ENCODE measurements around the gene YEATS2. TPM values are rescaled to one million over a fixed set of nuclear protein-coding genes. Genes with fewer than 3 reads are reported as not detected.
"Not testable (repeated sequence)": the region's sequence is repeated elsewhere in the genome, so short reads cannot be mapped to it uniquely, and the experiment has no call there.

The YEATS2 gene
- total RNA-seq, 2 donors from 2014 or later = 51.1 to 66.1 TPM

DNA sequence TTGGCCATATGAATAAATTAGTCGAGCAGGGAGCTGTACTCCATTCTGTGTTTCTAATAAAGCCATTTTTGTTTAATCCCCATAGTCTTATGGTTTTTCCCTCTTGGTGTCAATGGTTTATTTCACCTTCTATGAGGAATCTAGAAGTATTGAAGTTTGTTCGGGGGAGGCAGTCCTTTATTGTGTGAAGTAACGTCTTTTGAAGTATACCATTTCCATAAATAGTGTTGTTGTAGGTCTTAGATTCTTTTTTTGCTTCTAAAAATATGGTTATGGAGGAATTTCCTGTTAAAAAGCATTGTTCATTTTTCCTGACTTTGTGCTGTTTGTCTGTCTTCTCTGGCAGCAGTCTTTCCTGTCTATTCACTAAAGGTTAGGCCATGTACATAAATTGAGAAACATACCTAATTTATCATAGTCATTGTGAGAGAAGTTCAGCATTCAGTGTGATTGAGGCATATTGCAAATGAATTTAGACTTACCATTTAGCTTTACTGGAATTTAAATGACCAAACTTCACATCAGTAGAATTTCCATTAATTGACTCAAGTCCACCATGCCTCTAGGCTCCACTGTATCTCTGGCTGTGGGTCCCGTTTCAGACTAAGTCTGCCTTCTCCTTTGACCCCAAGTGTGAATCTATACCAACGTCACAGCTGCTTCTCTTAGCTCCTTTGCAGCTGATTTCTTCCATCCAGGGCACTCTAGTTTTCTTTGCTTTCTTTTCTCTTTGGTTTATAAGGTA lies 37.3 kb downstream of the YEATS2 start:
- DNase-seq (ENCODE audit: low spot score) (no peak), ATAC-seq (no peak)
- Mint-ChIP-seq H3K36me3 (peaks cover 26% of the 10 kb centered on the region), H3K4me3 (no peak overlapping the region), H3K4me1 (ENCODE audit: low read depth in 2 of 2) (peaks cover 6 to 7% of the 10 kb centered on the region in 2 donors), H3K27ac (no peak overlapping the region), H3K27me3 (no peaks in the 10 kb centered on the region), H3K9me3 (no peaks in the 10 kb centered on the region)

DNA sequence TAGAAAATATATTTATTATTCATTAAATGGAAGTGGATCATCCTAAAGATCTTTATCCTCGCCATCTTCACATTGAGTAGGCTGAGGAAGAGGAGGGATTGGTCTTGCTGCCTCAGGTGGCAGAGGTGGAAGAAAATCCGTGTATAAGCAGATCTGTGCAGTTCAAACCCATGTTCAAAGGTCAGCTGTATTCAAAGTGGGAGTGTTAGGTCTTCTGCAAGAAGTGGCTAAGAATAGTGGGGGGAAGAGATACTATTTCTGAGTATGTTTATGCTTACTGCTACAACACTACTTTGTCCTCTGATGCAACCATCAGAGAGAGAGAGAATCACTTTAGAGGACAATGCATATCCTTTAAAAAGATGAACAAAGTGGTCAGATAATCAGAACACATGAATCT lies 39.5 kb downstream of the YEATS2 start:
- no peak for ATAC-seq
- Mint-ChIP-seq H3K4me1 (ENCODE audit: low read depth in 2 of 2) (peaks cover 6 to 7% of the 10 kb centered on the region in 2 donors), H3K9me3 (no peaks in the 10 kb centered on the region), H3K36me3 (peaks cover 26% of the 10 kb centered on the region), H3K27me3 (no peaks in the 10 kb centered on the region), H3K4me3 (no peak overlapping the region), H3K27ac (no peak overlapping the region)
- DNase-seq (ENCODE audit: low spot score) = no peak

DNA sequence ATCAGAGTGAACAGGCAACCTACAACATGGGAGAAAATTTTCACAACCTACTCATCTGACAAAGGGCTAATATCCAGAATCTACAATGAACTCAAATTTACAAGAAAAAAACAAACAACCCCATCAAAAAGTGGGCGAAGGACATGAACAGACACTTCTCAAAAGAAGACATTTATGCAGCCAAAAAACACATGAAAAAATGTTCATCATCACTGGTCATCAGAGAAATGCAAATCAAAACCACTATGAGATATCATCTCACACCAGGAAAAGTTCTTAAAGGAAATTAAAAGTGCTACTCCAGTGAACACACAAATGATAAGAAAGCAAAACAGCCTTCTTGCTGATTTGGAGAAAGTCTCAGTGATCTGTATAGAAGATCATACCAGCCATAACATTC lies 42.6 kb downstream of the YEATS2 start:
- not testable (repeated sequence) for H3K27me3 Mint-ChIP-seq; H3K27ac Mint-ChIP-seq; DNase-seq (ENCODE audit: low spot score); H3K4me1 Mint-ChIP-seq (ENCODE audit: low read depth in 2 of 2); ATAC-seq; H3K4me3 Mint-ChIP-seq; H3K9me3 Mint-ChIP-seq
- H3K36me3 Mint-ChIP-seq = peaks cover 26% of the 10 kb centered on the region

- H3K4me3 Mint-ChIP-seq = no peak overlapping the region
- no peaks in the 10 kb centered on the region for H3K27me3 Mint-ChIP-seq
- no peaks in the 10 kb centered on the region for H3K4me1 Mint-ChIP-seq (ENCODE audit: low read depth in 2 of 2)
- H3K27ac Mint-ChIP-seq = no peak overlapping the region
- peaks cover 17% of the 10 kb centered on the region for H3K36me3 Mint-ChIP-seq
- H3K9me3 Mint-ChIP-seq = no peaks in the 10 kb centered on the region
- DNase-seq (ENCODE audit: low spot score) (no peak), ATAC-seq (no peak)
Measured at GRCh38 chr3:183743231-183743630, 45.6 kb downstream of the YEATS2 start.

GRCh38 chr3:183745300-183746098 lies 47.9 kb downstream of the YEATS2 start:
- H3K36me3 Mint-ChIP-seq = peaks cover 20% of the 10 kb centered on the region

DNA sequence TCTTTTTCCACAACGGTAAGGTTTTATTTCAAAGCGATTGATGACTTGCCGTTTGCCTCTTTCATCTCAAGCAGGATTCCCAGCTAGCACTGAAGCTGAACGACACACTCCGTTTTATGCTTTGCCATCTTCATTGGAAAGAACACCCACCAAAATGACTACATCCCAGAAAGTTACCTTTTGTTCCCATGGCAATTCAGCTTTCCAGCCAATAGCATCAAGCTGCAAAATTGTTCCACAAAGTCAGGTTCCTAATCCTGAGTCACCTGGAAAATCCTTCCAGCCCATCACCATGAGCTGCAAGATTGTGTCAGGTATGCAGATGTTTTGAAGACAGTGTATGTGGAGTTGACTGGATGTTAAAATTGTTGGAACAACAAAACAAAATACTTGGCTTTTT lies 56.5 kb downstream of the YEATS2 start:
- Mint-ChIP-seq H3K27ac (no peak overlapping the region), H3K4me3 (no peak overlapping the region), H3K4me1 (ENCODE audit: low read depth in 2 of 2) (no peaks in the 10 kb centered on the region), H3K9me3 (no peaks in the 10 kb centered on the region), H3K36me3 (peaks cover 23% of the 10 kb centered on the region), H3K27me3 (no peaks in the 10 kb centered on the region)
- no peak for DNase-seq (ENCODE audit: low spot score)
- ATAC-seq = no peak

More at GRCh38 chr3:183745300-183746098, 47.9 kb downstream of the YEATS2 start:
- Mint-ChIP-seq H3K4me3 (no peak overlapping the region), H3K27me3 (no peaks in the 10 kb centered on the region), H3K4me1 (ENCODE audit: low read depth in 2 of 2) (peaks cover 0 to 2% of the 10 kb centered on the region in 2 donors), H3K9me3 (no peaks in the 10 kb centered on the region), H3K27ac (no peak overlapping the region)
- ATAC-seq (no peak), DNase-seq (ENCODE audit: low spot score) (no peak)

DNA sequence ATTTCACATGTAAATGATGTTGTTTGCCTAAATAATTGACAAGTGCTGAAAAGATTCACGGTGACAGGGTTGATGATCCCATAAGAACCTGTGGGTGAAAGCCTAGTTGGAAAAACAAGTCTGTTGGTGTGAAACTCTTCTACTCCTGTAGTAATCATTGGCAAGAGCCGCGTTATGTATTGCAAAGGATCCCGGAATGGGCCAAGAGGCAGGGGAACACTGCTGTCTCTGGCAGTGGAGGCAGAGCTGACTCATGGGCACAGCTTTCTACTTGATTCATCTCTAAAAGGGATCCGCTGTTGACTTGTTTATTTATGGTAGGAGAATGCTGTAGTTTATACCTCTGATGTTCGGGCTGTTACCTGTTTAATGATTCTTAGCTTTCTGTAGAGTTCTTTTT lies 64.7 kb downstream of the YEATS2 start:
- Mint-ChIP-seq H3K27ac (no peak overlapping the region), H3K4me1 (ENCODE audit: low read depth in 2 of 2) (peaks cover 0 to 5% of the 10 kb centered on the region in 2 donors), H3K27me3 (no peaks in the 10 kb centered on the region), H3K9me3 (no peaks in the 10 kb centered on the region), H3K36me3 (peaks cover 16% of the 10 kb centered on the region), H3K4me3 (no peak overlapping the region)
- DNase-seq (ENCODE audit: low spot score) (no peak), ATAC-seq (no peak)

DNA sequence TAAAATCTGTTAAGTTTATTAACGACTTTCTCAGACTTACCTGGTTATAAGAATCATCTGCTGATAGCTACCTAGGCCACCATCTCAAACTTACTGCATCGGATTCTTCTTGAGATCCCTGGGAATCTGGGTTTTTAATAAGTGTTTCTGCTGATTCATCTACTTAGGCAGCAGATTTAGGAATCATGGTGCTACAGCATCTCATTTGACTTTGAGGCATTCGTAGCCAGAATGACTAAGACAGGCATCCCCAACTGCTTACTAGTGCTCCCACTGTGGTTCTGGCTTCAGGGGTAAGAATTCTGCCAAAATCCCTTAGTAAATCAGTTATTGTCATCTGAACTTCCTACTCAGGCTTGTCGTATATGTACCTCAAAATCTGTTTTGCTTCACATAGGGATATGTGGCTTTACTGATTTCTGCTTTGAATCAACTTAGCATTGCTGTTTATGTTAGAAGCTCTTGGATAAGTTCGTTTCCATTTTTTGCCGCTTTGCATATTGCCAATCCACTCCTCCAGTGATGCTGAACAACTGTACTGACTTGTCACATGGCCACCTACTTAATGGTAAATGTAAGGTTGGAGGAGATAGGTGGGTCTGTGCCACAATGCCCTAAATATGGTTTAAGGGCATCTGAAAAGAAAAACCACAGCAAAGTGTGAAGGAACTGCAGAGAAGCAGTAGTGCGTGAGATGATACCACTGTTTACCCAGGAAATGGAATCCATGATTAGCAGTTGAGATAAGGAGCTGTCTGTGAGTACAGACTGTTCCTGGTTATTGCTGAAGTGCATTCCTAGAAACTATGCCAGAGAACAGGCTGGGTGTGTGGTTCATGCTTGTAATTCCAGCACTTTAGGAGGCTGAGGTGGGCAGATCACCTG lies 67.5 kb downstream of the YEATS2 start:
- Mint-ChIP-seq H3K4me3 (no peak overlapping the region), H3K27me3 (no peaks in the 10 kb centered on the region), H3K36me3 (peaks cover 9% of the 10 kb centered on the region), H3K27ac (peak overlapping the region in 1 of 2 donors; percentile 2), H3K9me3 (no peaks in the 10 kb centered on the region), H3K4me1 (ENCODE audit: low read depth in 2 of 2) (peaks cover 0 to 5% of the 10 kb centered on the region in 2 donors)
- DNase-seq (ENCODE audit: low spot score) (no peak), ATAC-seq (no peak)

DNA sequence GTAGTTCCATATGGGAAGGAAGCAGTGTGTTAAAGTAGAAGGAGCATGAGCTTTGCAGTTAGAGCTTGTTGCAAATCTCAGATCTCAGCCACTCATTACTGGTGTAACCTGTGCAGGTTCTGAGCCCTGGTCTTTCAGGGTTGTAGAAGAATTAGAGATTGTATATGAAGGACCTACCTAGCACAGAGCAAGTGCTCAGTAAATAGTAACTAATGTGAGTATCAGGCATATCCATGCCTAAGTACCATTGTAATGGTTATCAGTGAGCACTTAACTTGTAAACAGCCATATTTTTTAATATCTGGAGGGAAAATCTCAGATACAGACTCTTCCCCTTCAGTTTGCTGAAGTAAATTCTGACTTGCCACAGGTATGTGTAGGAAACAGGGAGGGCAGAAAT lies 68.5 kb downstream of the YEATS2 start:
- peaks cover 0 to 5% of the 10 kb centered on the region in 2 donors for H3K4me1 Mint-ChIP-seq (ENCODE audit: low read depth in 2 of 2)
- DNase-seq (ENCODE audit: low spot score) (no peak), ATAC-seq (no peak)
- H3K4me3 Mint-ChIP-seq = no peak overlapping the region
- H3K9me3 Mint-ChIP-seq = no peaks in the 10 kb centered on the region
- no peaks in the 10 kb centered on the region for H3K27me3 Mint-ChIP-seq
- no peak overlapping the region for H3K27ac Mint-ChIP-seq
- H3K36me3 Mint-ChIP-seq = peaks cover 9% of the 10 kb centered on the region

- H3K4me1 Mint-ChIP-seq (ENCODE audit: low read depth in 2 of 2) = peaks cover 0 to 5% of the 10 kb centered on the region in 2 donors
Measured at GRCh38 chr3:183766745-183767606, 69.4 kb downstream of the YEATS2 start.

GRCh38 chr3:183768114-183768513 lies 70.5 kb downstream of the YEATS2 start:
- no peaks in the 10 kb centered on the region for H3K9me3 Mint-ChIP-seq
- peaks cover 0 to 5% of the 10 kb centered on the region in 2 donors for H3K4me1 Mint-ChIP-seq (ENCODE audit: low read depth in 2 of 2)
- no peak overlapping the region for H3K4me3 Mint-ChIP-seq
- no peak overlapping the region for H3K27ac Mint-ChIP-seq
- ATAC-seq = no peak
- DNase-seq (ENCODE audit: low spot score) = no peak
- no peaks in the 10 kb centered on the region for H3K36me3 Mint-ChIP-seq
- no peaks in the 10 kb centered on the region for H3K27me3 Mint-ChIP-seq

More at GRCh38 chr3:183766745-183767606, 69.4 kb downstream of the YEATS2 start:
- ATAC-seq (peak; percentile 74 to 78), DNase-seq (ENCODE audit: low spot score) (peak; percentile 73)
- Mint-ChIP-seq H3K27ac (no peak overlapping the region), H3K4me3 (no peak overlapping the region), H3K9me3 (no peaks in the 10 kb centered on the region), H3K36me3 (peaks cover 4% of the 10 kb centered on the region), H3K27me3 (no peaks in the 10 kb centered on the region)

- ATAC-seq (no peak), DNase-seq (ENCODE audit: low spot score) (no peak)
- Mint-ChIP-seq H3K27me3 (no peaks in the 10 kb centered on the region), H3K4me3 (no peak overlapping the region), H3K36me3 (peaks cover 5% of the 10 kb centered on the region), H3K4me1 (ENCODE audit: low read depth in 2 of 2) (peaks cover 0 to 5% of the 10 kb centered on the region in 2 donors), H3K9me3 (no peaks in the 10 kb centered on the region), H3K27ac (no peak overlapping the region)
Measured at GRCh38 chr3:183769453-183769852, 71.9 kb downstream of the YEATS2 start.

GRCh38 chr3:183774631-183775030 lies 77.0 kb downstream of the YEATS2 start:
- no peak for DNase-seq (ENCODE audit: low spot score)
- no peak overlapping the region for H3K4me3 Mint-ChIP-seq
- H3K9me3 Mint-ChIP-seq = no peaks in the 10 kb centered on the region
- peaks cover 22% of the 10 kb centered on the region for H3K36me3 Mint-ChIP-seq
- H3K27ac Mint-ChIP-seq = no peak overlapping the region
- no peaks in the 10 kb centered on the region for H3K27me3 Mint-ChIP-seq
- no peaks in the 10 kb centered on the region for H3K4me1 Mint-ChIP-seq (ENCODE audit: low read depth in 2 of 2)
- no peak for ATAC-seq
